GM23338 (cell line): ENCODE data around the gene MADCAM1. TPM values are rescaled to one million over a fixed set of nuclear protein-coding genes. Genes with fewer than 3 reads are reported as not detected.
A peak's percentile ranks its signal among the peaks of the same experiment; 100 is the strongest.

Experiments
- ATAC-seq: fragments of 200-7000 bp; cut with Tn5 transposase; 3 replicates; pipeline ENCODE4 v1.9.1; 2020
- DNase-seq: peaks from one replicate; pipeline ENCODE4 v3.0.0-alpha.2; 2015; ENCODE audit warnings: low spot score
- H2AFZ ChIP-seq: fragments of 200-600 bp; sonication (generic); 2 replicates; pipeline ENCODE4 v1.8.0; 2016; ENCODE audit warnings: antibody characterized with exemption, mild to moderate bottlenecking, moderate library complexity
- H3F3A ChIP-seq: fragments of 200-600 bp; sonication (generic); replicated peaks from 2 replicates; pipeline ENCODE4 v1.8.0; 2017; ENCODE audit warnings: antibody characterized with exemption, mixed run types, low read depth
- H3K27ac ChIP-seq: fragments of 200-600 bp; sonication (generic); 2 replicates; pipeline ENCODE4 v1.6.1; 2016; ENCODE audit warnings: low read depth
- H3K27me3 ChIP-seq: fragments of 200-600 bp; sonication (generic); 2 replicates; pipeline ENCODE4 v1.8.0; 2016; ENCODE audit warnings: mild to moderate bottlenecking, mixed run types, moderate library complexity; ENCODE audit not compliant: insufficient read depth
- H3K36me3 ChIP-seq: fragments of 200-600 bp; sonication (generic); 2 replicates; pipeline ENCODE4 v1.8.0; 2016; ENCODE audit warnings: mild to moderate bottlenecking; ENCODE audit not compliant: insufficient read depth
- H3K4me1 ChIP-seq: fragments of 200-600 bp; sonication (generic); 2 replicates; pipeline ENCODE4 v1.8.0; 2016; ENCODE audit warnings: mild to moderate bottlenecking, moderate library complexity; ENCODE audit not compliant: insufficient read depth
- H3K4me2 ChIP-seq: fragments of 200-600 bp; sonication (generic); 2 replicates; pipeline ENCODE4 v1.7.1; 2017; ENCODE audit warnings: mixed run types
- H3K4me3 ChIP-seq: fragments of 200-600 bp; sonication (generic); 2 replicates; pipeline ENCODE4 v1.6.1; 2016; ENCODE audit warnings: mixed run types
- H3K79me2 ChIP-seq: fragments of 200-600 bp; sonication (generic); replicated peaks from 2 replicates; pipeline ENCODE4 v1.8.0; 2017; ENCODE audit warnings: mild to moderate bottlenecking; ENCODE audit not compliant: insufficient read depth
- H3K9me2 ChIP-seq: fragments of 200-600 bp; sonication (generic); 2 replicates; pipeline ENCODE4 v1.8.0; 2017; ENCODE audit not compliant: insufficient read depth
- H4K20me1 ChIP-seq: fragments of 200-600 bp; sonication (generic); replicated peaks from 2 replicates; pipeline ENCODE4 v1.8.0; 2017; ENCODE audit warnings: mild to moderate bottlenecking; ENCODE audit not compliant: insufficient read depth
- H3K27ac Mint-ChIP-seq: 2 replicates; pipeline ENCODE4 v1.8.0; 2020; ENCODE audit warnings: inconsistent platforms, mild to moderate bottlenecking, moderate library complexity, mixed read lengths
- H3K27me3 Mint-ChIP-seq: 3 replicates; pipeline ENCODE4 v1.8.0; 2022; ENCODE audit warnings: low read depth, mild to moderate bottlenecking, moderate library complexity, mixed read lengths, inconsistent platforms; ENCODE audit not compliant: insufficient read depth, poor library complexity
- H3K36me3 Mint-ChIP-seq: 3 replicates; pipeline ENCODE4 v1.8.0; 2021; ENCODE audit warnings: low read depth, mild to moderate bottlenecking, inconsistent platforms, moderate library complexity, mixed read lengths
- H3K4me1 Mint-ChIP-seq: 3 replicates; pipeline ENCODE4 v1.8.0; 2020; ENCODE audit warnings: mild to moderate bottlenecking, inconsistent platforms, mixed read lengths
- H3K4me3 Mint-ChIP-seq: 3 replicates; pipeline ENCODE4 v1.8.0; 2021; ENCODE audit warnings: moderate library complexity, mild to moderate bottlenecking, inconsistent platforms, mixed read lengths
- H3K9me3 Mint-ChIP-seq: 3 replicates; pipeline ENCODE4 v1.8.0; 2020; ENCODE audit warnings: moderate library complexity, mild to moderate bottlenecking, inconsistent platforms, mixed read lengths
- CREB1 ChIP-seq: fragments of 250-450 bp; sonication (Bioruptor Pico); IDR thresholded peaks from 2 replicates; pipeline ENCODE4 v1.5.0; 2020; ENCODE audit warnings: low read depth, mild to moderate bottlenecking, moderate library complexity
- CTCF ChIP-seq, 2 experiments: fragments of 200-600 bp in 1 of 2; sonication (generic) in 1 of 2; conservative IDR thresholded peaks; 2 replicates each; pipeline versions ENCODE4 v1.5.1 to v1.6.1; 2016 to 2017; ENCODE audit warnings: antibody characterized with exemption in 2 of 2, low read depth in 2 of 2, mild to moderate bottlenecking in 2 of 2, moderate library complexity in 1 of 2
- ETS1 ChIP-seq: IDR thresholded peaks from 2 replicates; pipeline ENCODE4 v1.6.1; 2016; ENCODE audit warnings: antibody characterized with exemption
- EZH2 ChIP-seq: fragments of 200-600 bp; sonication (generic); IDR thresholded peaks from one replicate; pipeline ENCODE4 v1.8.0; 2017; ENCODE audit warnings: antibody characterized with exemption, mild to moderate bottlenecking, low read depth; ENCODE audit not compliant: unreplicated experiment
- EZH2phosphoT487 ChIP-seq: fragments of 200-600 bp; sonication (generic); IDR thresholded peaks from one replicate; pipeline ENCODE4 v1.8.1; 2018; ENCODE audit warnings: antibody characterized with exemption; ENCODE audit not compliant: unreplicated experiment
- JUNB ChIP-seq: IDR thresholded peaks from one replicate; pipeline ENCODE4 v1.6.1; 2016; ENCODE audit warnings: antibody characterized with exemption; ENCODE audit not compliant: unreplicated experiment
- NANOG ChIP-seq: IDR thresholded peaks from 2 replicates; pipeline ENCODE4 v1.6.1; 2016; ENCODE audit warnings: antibody characterized with exemption, borderline replicate concordance
- POLR2AphosphoS5 ChIP-seq: IDR thresholded peaks from 2 replicates; pipeline ENCODE4 v1.6.1; 2016; ENCODE audit warnings: antibody characterized with exemption, low read depth
- REST ChIP-seq: IDR thresholded peaks from one replicate; pipeline ENCODE4 v1.6.1; 2018; ENCODE audit warnings: antibody characterized with exemption; ENCODE audit not compliant: unreplicated experiment
- STAT1 ChIP-seq: IDR thresholded peaks from one replicate; pipeline ENCODE4 v1.6.1; 2016; ENCODE audit warnings: antibody characterized with exemption; ENCODE audit not compliant: unreplicated experiment
- ZNF114 ChIP-seq: fragments of 250-450 bp; sonication (Bioruptor Pico); IDR thresholded peaks from 2 replicates; pipeline ENCODE4 v1.5.0; 2020; ENCODE audit warnings: mild to moderate bottlenecking, moderate library complexity
- ZNF331 ChIP-seq: fragments of 250-450 bp; sonication (Bioruptor Pico); IDR thresholded peaks from 2 replicates; pipeline ENCODE4 v1.5.0; 2020; ENCODE audit warnings: low read depth, mild to moderate bottlenecking, moderate library complexity
- ZNF462 ChIP-seq: fragments of 250-450 bp; sonication (Bioruptor Pico); IDR thresholded peaks from 2 replicates; pipeline ENCODE4 v1.5.0; 2020; ENCODE audit warnings: mild to moderate bottlenecking, moderate library complexity
- polyA plus RNA-seq: library from polyadenylated mRNA; unstranded; fragments of >200 nt; fragmentation: Nextera tagmentation; extraction: Ambion mirVana; gene quantifications from 2 replicates; pipeline ENCODE4 v1.2.1, GENCODE V29; 2016
- total RNA-seq: library from RNA; depleted of rRNA; stranded (reverse); fragments of >200 nt; shearing (Covaris generic); gene quantifications from 2 replicates; pipeline ENCODE4 v1.2.3, GENCODE V29; 2014

MADCAM1 gene
- total and polyA plus RNA-seq, 2 experiments from 2014 or later, result 2.1 to 2.5 TPM

GRCh38 chr19:482186-483041, 13.9 kb upstream of the MADCAM1 start:
- no peak overlapping the region for H3K27ac Mint-ChIP-seq
- H3K27me3 Mint-ChIP-seq, result peaks cover 47% of the 10 kb centered on the region
- Histone ChIP-seq H3K79me2 (no peaks in the 10 kb centered on the region), H4K20me1 (no peaks in the 10 kb centered on the region), H3K27ac (no peak overlapping the region), H3K9me2 (peaks cover 3% of the 10 kb centered on the region; the same call in 1 of the 2 replicates), H3K4me2 (no peak overlapping the region), H3K4me1 (no peaks in the 10 kb centered on the region), H3F3A (peaks cover 16% of the 10 kb centered on the region), H2AFZ (no peak overlapping the region), H3K4me3 (no peak overlapping the region), H3K36me3 (no peaks in the 10 kb centered on the region), H3K27me3 (no peaks in the 10 kb centered on the region)
- ATAC-seq, result peak; percentile 15; the same call in 1 of the 3 replicates
- DNase-seq, result no peak
- H3K4me1 Mint-ChIP-seq, result peaks cover 16% of the 10 kb centered on the region
- no peak overlapping the region for H3K4me3 Mint-ChIP-seq
- peaks cover 14% of the 10 kb centered on the region for H3K36me3 Mint-ChIP-seq
- H3K9me3 Mint-ChIP-seq, result peaks cover 36% of the 10 kb centered on the region
- TF ChIP-seq EZH2 (no peak), ZNF331 (CRISPR knock-in tag) (no peak), NANOG (no peak), STAT1 (no peak), POLR2AphosphoS5 (no peak), JUNB (no peak), CREB1 (CRISPR knock-in tag) (no peak), REST (peak; percentile 71), ZNF462 (no peak), CTCF (conservative IDR thresholded peaks at IDR 0.05; ENCODE audit: low read depth in 2 of 2) (peak; percentile 26 to 55; a peak in 3 of 4 replicates), EZH2phosphoT487 (no peak), ETS1 (no peak), ZNF114 (no peak)
